Parathyroid adenoma (tissue), 2 donors: ENCODE data around the gene IL17RE.

Experiments
- H2AFZ ChIP-seq: fragments of 300-600 bp; sonication (generic); one replicate; pipeline ENCODE4 v1.7.0; 2017; ENCODE audit warnings: antibody characterized with exemption, mild to moderate bottlenecking
- H3K27ac ChIP-seq: fragments of 300-600 bp; sonication (generic); one replicate; pipeline ENCODE4 v1.7.0; 2017
- H3K27me3 ChIP-seq: fragments of 300-600 bp; sonication (generic); one replicate; pipeline ENCODE4 v1.7.0; 2017; ENCODE audit warnings: low read length; ENCODE audit not compliant: control insufficient read depth, insufficient read depth
- H3K36me3 ChIP-seq: fragments of 300-600 bp; sonication (generic); one replicate; pipeline ENCODE4 v1.7.0; 2017; ENCODE audit warnings: low read length; ENCODE audit not compliant: control insufficient read depth, insufficient read depth
- H3K4me1 ChIP-seq: fragments of 300-600 bp; sonication (generic); one replicate; pipeline ENCODE4 v1.7.0; 2017; ENCODE audit warnings: control low read depth
- H3K4me2 ChIP-seq: fragments of 300-600 bp; sonication (generic); one replicate; pipeline ENCODE4 v1.7.0; 2017; ENCODE audit warnings: low read length
- H3K4me3 ChIP-seq: fragments of 300-600 bp; sonication (generic); one replicate; pipeline ENCODE4 v1.7.0; 2017; ENCODE audit warnings: low read depth, low read length
- H3K79me2 ChIP-seq: fragments of 300-600 bp; sonication (generic); one replicate; pipeline ENCODE4 v1.7.0; 2017; ENCODE audit warnings: control low read depth
- H3K9ac ChIP-seq: fragments of 300-600 bp; sonication (generic); one replicate; pipeline ENCODE4 v1.7.0; 2017; ENCODE audit warnings: mild to moderate bottlenecking
- H3K9me3 ChIP-seq: fragments of 300-600 bp; sonication (generic); one replicate; pipeline ENCODE4 v1.7.0; 2017; ENCODE audit warnings: low read length; ENCODE audit not compliant: control insufficient read depth
- TF ChIP-seq, protein P1 (sequence below): fragments of 300-600 bp; sonication (generic); IDR thresholded peaks from one replicate; pipeline ENCODE4 v1.7.0; 2017; ENCODE audit warnings: antibody characterized with exemption, mild to moderate bottlenecking
- donor health status: primary hyperparathyroidism.

Gene IL17RE

DNA sequence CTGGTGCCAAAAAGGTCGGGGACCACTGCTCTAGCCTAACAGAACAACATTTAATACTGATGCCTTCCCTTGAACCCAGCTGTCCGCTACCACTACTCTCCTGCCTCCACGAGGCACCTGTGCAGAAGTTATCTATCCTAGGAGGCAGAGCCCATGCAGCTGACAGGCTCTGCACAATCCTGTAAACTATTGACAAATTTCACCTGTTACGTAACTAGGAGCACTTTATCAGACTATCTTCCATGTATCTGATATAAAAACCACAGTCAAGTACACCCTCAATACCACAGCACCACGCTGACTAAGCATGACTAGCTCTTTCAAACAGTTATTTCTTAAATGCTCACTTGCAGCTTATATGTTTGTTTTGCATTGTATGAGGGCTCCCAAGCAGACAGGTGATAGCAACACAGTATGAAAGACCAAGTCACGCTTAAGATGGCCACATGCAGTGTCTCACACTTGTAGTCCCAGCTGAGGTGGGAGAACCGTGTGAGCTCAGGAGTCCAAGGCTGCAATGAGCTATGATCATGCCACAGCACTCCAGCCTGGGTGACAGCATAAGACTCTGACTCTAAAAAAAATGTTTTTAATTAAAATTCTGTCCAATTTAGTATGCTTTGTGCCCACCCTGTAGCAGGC is 9.8 kb downstream of the IL17RE start:
- no peaks in the 10 kb centered on the region for H3K79me2 ChIP-seq
- H3K36me3 ChIP-seq: no peaks in the 10 kb centered on the region
- H2AFZ ChIP-seq: no peak overlapping the region
- H3K4me1 ChIP-seq: peaks cover 8% of the 10 kb centered on the region
- H3K4me2 ChIP-seq: no peak overlapping the region
- H3K4me3 ChIP-seq: no peak overlapping the region
- TF ChIP-seq, protein P1, sequence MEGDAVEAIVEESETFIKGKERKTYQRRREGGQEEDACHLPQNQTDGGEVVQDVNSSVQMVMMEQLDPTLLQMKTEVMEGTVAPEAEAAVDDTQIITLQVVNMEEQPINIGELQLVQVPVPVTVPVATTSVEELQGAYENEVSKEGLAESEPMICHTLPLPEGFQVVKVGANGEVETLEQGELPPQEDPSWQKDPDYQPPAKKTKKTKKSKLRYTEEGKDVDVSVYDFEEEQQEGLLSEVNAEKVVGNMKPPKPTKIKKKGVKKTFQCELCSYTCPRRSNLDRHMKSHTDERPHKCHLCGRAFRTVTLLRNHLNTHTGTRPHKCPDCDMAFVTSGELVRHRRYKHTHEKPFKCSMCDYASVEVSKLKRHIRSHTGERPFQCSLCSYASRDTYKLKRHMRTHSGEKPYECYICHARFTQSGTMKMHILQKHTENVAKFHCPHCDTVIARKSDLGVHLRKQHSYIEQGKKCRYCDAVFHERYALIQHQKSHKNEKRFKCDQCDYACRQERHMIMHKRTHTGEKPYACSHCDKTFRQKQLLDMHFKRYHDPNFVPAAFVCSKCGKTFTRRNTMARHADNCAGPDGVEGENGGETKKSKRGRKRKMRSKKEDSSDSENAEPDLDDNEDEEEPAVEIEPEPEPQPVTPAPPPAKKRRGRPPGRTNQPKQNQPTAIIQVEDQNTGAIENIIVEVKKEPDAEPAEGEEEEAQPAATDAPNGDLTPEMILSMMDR: no peak
- H3K27me3 ChIP-seq: no peaks in the 10 kb centered on the region
- no peak overlapping the region for H3K27ac ChIP-seq
- no peaks in the 10 kb centered on the region for H3K9me3 ChIP-seq
- no peak overlapping the region for H3K9ac ChIP-seq

DNA sequence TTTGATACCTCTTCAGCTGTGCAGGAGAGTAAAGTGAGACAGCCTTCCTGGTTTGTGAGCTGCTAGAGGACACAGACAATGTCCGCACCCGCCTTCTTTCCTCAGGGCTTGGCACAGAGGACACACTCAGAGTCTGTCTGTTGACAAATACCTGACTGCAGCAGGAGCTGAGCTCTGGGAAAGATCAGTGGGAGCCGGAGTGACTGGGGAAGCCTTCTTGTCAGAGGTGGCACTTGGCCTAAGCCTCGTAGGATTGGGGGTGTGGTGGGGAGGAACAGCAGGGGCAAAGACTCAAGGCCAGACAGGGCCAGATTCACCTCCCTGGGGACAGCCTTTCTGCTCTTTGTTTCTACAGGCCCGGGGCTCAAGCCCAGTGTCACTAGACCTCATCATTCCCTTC is 11.0 kb downstream of the IL17RE start:
- Histone ChIP-seq H3K36me3 (no peaks in the 10 kb centered on the region), H3K4me2 (no peak overlapping the region), H3K27ac (no peak overlapping the region), H3K27me3 (no peaks in the 10 kb centered on the region), H2AFZ (no peak overlapping the region), H3K9me3 (no peaks in the 10 kb centered on the region), H3K4me1 (peaks cover 15% of the 10 kb centered on the region), H3K4me3 (no peak overlapping the region), H3K79me2 (peaks cover 2% of the 10 kb centered on the region), H3K9ac (no peak overlapping the region)
- TF ChIP-seq, protein P1: no peak

DNA sequence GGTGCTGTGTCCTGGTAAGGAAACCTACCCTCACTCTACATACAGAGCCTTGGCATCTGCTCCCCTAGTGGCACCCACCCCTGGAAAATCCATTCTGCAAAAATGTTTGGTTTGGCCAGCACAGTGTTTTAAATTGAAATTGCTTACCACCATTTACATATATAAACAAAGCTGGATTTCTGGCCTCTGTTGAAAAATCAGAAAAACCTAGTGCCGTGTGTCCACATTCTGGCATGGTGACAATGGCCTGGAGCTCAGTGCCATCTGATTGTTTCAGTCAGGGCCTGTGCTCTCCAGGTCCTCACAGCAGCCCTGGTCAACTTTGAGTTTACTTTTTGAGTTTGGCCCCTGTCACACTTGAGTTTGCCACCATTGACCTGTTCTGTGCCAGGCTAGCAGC is 11.4 kb downstream of the IL17RE start:
- H3K4me3 ChIP-seq: no peak overlapping the region
- H3K36me3 ChIP-seq: no peaks in the 10 kb centered on the region
- no peaks in the 10 kb centered on the region for H3K27me3 ChIP-seq
- H3K9me3 ChIP-seq: no peaks in the 10 kb centered on the region
- H3K4me1 ChIP-seq: peaks cover 15% of the 10 kb centered on the region
- no peak overlapping the region for H3K9ac ChIP-seq
- no peak overlapping the region for H2AFZ ChIP-seq
- no peak overlapping the region for H3K4me2 ChIP-seq
- peaks cover 2% of the 10 kb centered on the region for H3K79me2 ChIP-seq
- H3K27ac ChIP-seq: no peak overlapping the region
- TF ChIP-seq, protein P1: no peak

DNA sequence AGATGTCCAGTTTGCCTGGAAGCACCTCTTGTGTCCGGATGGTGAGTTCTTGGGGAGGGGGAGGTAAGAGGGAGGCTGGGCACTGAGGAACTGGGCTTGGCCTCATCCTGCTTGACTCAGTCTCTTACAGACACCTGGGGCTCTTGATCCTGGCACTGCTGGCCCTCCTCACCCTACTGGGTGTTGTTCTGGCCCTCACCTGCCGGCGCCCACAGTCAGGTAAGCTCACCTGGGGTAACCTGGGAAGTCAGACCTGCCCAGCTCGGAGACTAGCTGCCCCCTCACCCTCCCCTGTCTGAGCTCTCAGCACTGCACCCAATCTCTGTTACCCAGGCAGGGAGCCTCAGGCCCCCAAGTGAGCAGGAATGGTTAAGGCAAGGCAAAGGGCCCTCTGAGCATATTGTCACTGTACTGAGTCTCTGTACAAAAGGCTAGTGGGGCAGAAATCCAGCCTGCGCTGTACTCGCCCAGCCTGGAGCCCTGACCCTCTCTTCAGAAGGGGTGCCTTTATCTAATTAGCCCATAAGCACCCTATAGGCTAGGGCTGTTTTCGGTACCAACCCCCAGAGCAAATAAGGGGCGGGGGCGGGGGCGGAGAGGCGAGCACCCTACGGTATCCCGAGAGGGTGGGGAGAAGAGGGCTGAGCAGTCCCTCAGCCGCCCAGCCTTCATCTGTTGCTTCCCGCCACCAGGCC is 12.1 kb downstream of the IL17RE start:
- no peak overlapping the region for H3K27ac ChIP-seq

More for the DNA sequence above, 12.1 kb downstream of the IL17RE start:
- Histone ChIP-seq H3K27me3 (no peaks in the 10 kb centered on the region), H3K4me1 (peaks cover 15% of the 10 kb centered on the region), H3K79me2 (peaks cover 2% of the 10 kb centered on the region), H3K4me2 (peak overlapping the region; percentile 83), H2AFZ (peak overlapping the region; percentile 78), H3K9me3 (no peaks in the 10 kb centered on the region), H3K4me3 (peak overlapping the region; percentile 26), H3K36me3 (no peaks in the 10 kb centered on the region), H3K9ac (no peak overlapping the region)
- TF ChIP-seq, protein P1: no peak
